Colonic mucosa (tissue), 4 donors: ENCODE data around the gene GAMT. TPM values are rescaled to one million over a fixed set of nuclear protein-coding genes. Genes with fewer than 3 reads are reported as not detected.

Source experiments
- DNase-seq: peaks from one replicate; pipeline ENCODE4 v3.0.0-alpha.2; 2020
- H3K27ac ChIP-seq: fragments of 200-600 bp; one replicate; pipeline ENCODE4 v1.8.0; 2021
- H3K27me3 ChIP-seq: fragments of 200-600 bp; one replicate; pipeline ENCODE4 v1.8.0; 2021
- H3K36me3 ChIP-seq: fragments of 200-600 bp; one replicate; pipeline ENCODE4 v1.8.0; 2021
- H3K4me1 ChIP-seq: fragments of 200-600 bp; one replicate; pipeline ENCODE4 v1.8.0; 2021; ENCODE audit warnings: mild to moderate bottlenecking
- H3K4me3 ChIP-seq: fragments of 200-600 bp; one replicate; pipeline ENCODE4 v1.8.0; 2021
- H3K9ac ChIP-seq, 2 donors: one replicate each; pipeline ENCODE4 v1.7.0; 2013; ENCODE audit warnings: control low read depth in 2 of 2, low read depth in 2 of 2, low read length in 2 of 2
- H3K9me3 ChIP-seq: fragments of 200-600 bp; one replicate; pipeline ENCODE4 v1.8.0; 2021
- intact Hi-C: fragments of 100-400 bp; cut with DNase I; formaldehyde crosslinking; loops from one replicate; pipeline ENCODE4 v1.14.1; 2022
- total RNA-seq, 2 donors: library from RNA; stranded (reverse); fragmentation: NEBNext Ultra II Directional in 1 of 2; extraction: Animal tissue kit (Norgen Biotek cat#: 25700) in 1 of 2; gene quantifications; one replicate each; pipeline ENCODE4 v1.2.1, GENCODE V29; 2021
- TF ChIP-seq, protein P1 (sequence below): fragments of 200-600 bp; IDR thresholded peaks from one replicate; pipeline ENCODE4 v1.8.0; 2022; ENCODE audit warnings: antibody characterized with exemption, mild to moderate bottlenecking
- donor health status: healthy.
- donor health status: DM: no; HTN: no; CAD: no.
- donor health status: DM: no; HTN: no; CAD: no.

GAMT gene
- total RNA-seq, 2 donors from 2014 or later = 3.3 to 3.7 TPM

GRCh38 chr19:1394252-1395193 is 6.8 kb downstream of the GAMT start:
- Histone ChIP-seq H3K4me1 (peaks cover 3% of the 10 kb centered on the region), H3K9me3 (no peaks in the 10 kb centered on the region), H3K4me3 (no peak overlapping the region), H3K9ac (no peak overlapping the region), H3K27me3 (no peaks in the 10 kb centered on the region), H3K27ac (no peak overlapping the region), H3K36me3 (peaks cover 2% of the 10 kb centered on the region)
- intact Hi-C loops = no loop called here
- DNase-seq = no peak
- TF ChIP-seq, protein P1, sequence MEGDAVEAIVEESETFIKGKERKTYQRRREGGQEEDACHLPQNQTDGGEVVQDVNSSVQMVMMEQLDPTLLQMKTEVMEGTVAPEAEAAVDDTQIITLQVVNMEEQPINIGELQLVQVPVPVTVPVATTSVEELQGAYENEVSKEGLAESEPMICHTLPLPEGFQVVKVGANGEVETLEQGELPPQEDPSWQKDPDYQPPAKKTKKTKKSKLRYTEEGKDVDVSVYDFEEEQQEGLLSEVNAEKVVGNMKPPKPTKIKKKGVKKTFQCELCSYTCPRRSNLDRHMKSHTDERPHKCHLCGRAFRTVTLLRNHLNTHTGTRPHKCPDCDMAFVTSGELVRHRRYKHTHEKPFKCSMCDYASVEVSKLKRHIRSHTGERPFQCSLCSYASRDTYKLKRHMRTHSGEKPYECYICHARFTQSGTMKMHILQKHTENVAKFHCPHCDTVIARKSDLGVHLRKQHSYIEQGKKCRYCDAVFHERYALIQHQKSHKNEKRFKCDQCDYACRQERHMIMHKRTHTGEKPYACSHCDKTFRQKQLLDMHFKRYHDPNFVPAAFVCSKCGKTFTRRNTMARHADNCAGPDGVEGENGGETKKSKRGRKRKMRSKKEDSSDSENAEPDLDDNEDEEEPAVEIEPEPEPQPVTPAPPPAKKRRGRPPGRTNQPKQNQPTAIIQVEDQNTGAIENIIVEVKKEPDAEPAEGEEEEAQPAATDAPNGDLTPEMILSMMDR = no peak

GRCh38 chr19:1393841-1394240 is 7.5 kb downstream of the GAMT start:
- Histone ChIP-seq H3K9ac (no peak overlapping the region), H3K4me1 (peaks cover 3% of the 10 kb centered on the region), H3K4me3 (no peak overlapping the region), H3K9me3 (no peaks in the 10 kb centered on the region), H3K27ac (no peak overlapping the region), H3K27me3 (no peaks in the 10 kb centered on the region), H3K36me3 (peaks cover 8% of the 10 kb centered on the region)
- TF ChIP-seq, protein P1 = no peak
- intact Hi-C loops = no loop called here
- DNase-seq = no peak

DNA sequence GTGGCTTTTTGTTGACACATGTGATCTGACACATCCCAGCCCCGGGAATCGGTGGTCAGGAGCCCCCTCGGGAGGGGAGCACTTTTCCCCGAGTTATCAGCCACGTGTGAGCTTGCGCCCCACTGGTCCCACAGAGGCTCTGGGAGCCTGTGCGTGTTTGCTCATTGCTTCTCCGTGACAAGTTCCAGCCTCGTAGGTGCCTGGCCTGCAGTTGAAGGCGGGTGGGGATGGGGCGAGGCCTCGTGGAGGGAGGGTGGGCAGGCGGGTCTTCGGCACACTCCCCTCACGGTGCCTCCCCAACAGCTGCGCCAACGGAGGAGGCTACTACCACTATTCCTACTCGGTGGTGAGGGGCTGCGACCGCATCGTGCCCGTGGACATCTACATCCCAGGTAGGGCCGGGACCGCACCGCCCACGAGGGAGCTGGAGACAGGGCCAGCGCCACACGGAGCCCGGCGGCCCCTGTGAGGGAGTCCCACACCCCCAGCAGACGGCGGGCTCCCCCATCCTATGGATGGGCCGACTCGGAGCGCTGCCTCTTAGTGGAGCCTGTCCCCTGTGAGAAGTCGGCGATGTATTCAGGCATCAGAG is 8.3 kb downstream of the GAMT start:
- Histone ChIP-seq H3K36me3 (peaks cover 8% of the 10 kb centered on the region), H3K4me3 (no peak overlapping the region)

GRCh38 chr19:1392407-1392806 is 8.9 kb downstream of the GAMT start:
- Histone ChIP-seq H3K9ac (no peak overlapping the region), H3K27ac (no peak overlapping the region), H3K4me1 (peaks cover 3% of the 10 kb centered on the region), H3K36me3 (peaks cover 8% of the 10 kb centered on the region), H3K4me3 (no peak overlapping the region), H3K27me3 (no peaks in the 10 kb centered on the region), H3K9me3 (no peaks in the 10 kb centered on the region)
- DNase-seq = no peak
- intact Hi-C loops = no loop called here
- TF ChIP-seq, protein P1 = no peak

More for the DNA sequence above, 8.3 kb downstream of the GAMT start:
- no peak for DNase-seq
- H3K9ac ChIP-seq = no peak overlapping the region
- no peaks in the 10 kb centered on the region for H3K9me3 ChIP-seq
- H3K4me1 ChIP-seq = peaks cover 3% of the 10 kb centered on the region
- no peak overlapping the region for H3K27ac ChIP-seq
- TF ChIP-seq, protein P1 = no peak
- H3K27me3 ChIP-seq = no peaks in the 10 kb centered on the region
- intact Hi-C loops = no loop called here

DNA sequence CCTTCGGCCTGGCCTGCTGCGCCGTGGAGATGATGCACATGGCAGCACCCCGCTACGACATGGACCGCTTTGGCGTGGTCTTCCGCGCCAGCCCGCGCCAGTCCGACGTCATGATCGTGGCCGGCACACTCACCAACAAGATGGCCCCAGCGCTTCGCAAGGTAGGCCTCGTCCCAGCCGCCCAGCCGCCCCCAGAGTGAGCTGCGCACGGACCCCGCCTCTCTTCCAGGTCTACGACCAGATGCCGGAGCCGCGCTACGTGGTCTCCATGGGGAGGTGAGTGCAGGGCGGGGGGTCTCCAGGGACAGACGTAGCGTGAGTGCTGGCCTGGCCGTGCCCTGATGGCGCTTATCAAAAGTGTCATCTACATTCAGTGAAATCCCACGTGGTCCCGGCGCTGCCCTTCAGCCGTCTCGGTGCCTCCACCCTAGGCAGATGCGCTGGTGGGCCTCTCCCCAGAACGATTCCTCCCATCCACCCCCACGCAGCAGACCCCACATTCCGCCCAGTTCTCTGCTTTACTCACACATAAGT is 10.4 kb downstream of the GAMT start:
- peaks cover 8% of the 10 kb centered on the region for H3K36me3 ChIP-seq
- no peaks in the 10 kb centered on the region for H3K4me1 ChIP-seq
- no peak overlapping the region for H3K4me3 ChIP-seq
- no peak for DNase-seq
- no peaks in the 10 kb centered on the region for H3K27me3 ChIP-seq
- no peak overlapping the region for H3K27ac ChIP-seq
- TF ChIP-seq, protein P1 = no peak
- no peaks in the 10 kb centered on the region for H3K9me3 ChIP-seq
- intact Hi-C loops = no loop called here
- H3K9ac ChIP-seq = no peak overlapping the region
